Breast epithelium (tissue), 4 donors: ENCODE data around the gene ARFGAP1. TPM values are rescaled to one million over a fixed set of nuclear protein-coding genes. Genes with fewer than 3 reads are reported as not detected.

ENCODE experiments used
- DNase-seq, 2 donors: peaks; one replicate each; pipeline ENCODE4 v3.0.0-alpha.2; 2019; ENCODE audit warnings: low spot score in 2 of 2
- H3K27ac ChIP-seq, 2 donors: fragments of 200-600 bp; sonication (generic) in 1 of 2; one replicate each; pipeline ENCODE4 v1.5.1; 2016 to 2019; ENCODE audit warnings: mild to moderate bottlenecking in 1 of 2
- H3K27me3 ChIP-seq, 2 donors: fragments of 200-600 bp; sonication (generic) in 1 of 2; one replicate each; pipeline versions ENCODE4 v1.5.1 to v1.6.0; 2017 to 2019; ENCODE audit warnings: control low read depth in 1 of 2, mild to moderate bottlenecking in 1 of 2
- H3K36me3 ChIP-seq: fragments of 200-600 bp; one replicate; pipeline ENCODE4 v1.5.1; 2019
- H3K4me1 ChIP-seq, 2 donors: fragments of 200-600 bp; sonication (generic); one replicate each; pipeline ENCODE4 v1.5.1; 2016 to 2019; ENCODE audit warnings: control low read depth in 1 of 2
- H3K4me3 ChIP-seq, 3 donors: fragments of 200-600 bp; sonication (generic); 1 replicate in 2 of 3; 2 replicates in 1 of 3; pipeline ENCODE4 v1.5.1; 2016 to 2019; ENCODE audit warnings: mild to moderate bottlenecking in 3 of 3, moderate library complexity in 2 of 3
- H3K9me3 ChIP-seq, 2 donors: fragments of 200-600 bp; sonication (generic) in 1 of 2; one replicate each; pipeline ENCODE4 v1.5.1; 2016 to 2019; ENCODE audit warnings: control low read depth in 1 of 2
- POLR2A ChIP-seq: fragments of 450-650 bp; IDR thresholded peaks from one replicate; pipeline ENCODE4 v1.6.1; 2016; ENCODE audit warnings: antibody characterized with exemption, mild to moderate bottlenecking, moderate library complexity
- POLR2AphosphoS5 ChIP-seq, 3 donors: sonication (generic); formaldehyde crosslinking; IDR thresholded peaks; one replicate each; pipeline ENCODE4 v1.6.1; 2017; ENCODE audit warnings: antibody characterized with exemption in 3 of 3
- intact Hi-C: fragments of 100-400 bp; cut with DNase I; formaldehyde crosslinking; loops from one replicate; pipeline ENCODE4 v1.15.1; 2023; ENCODE audit warnings: low total_unique reads
- total RNA-seq, 3 donors: library from RNA; depleted of rRNA; stranded (reverse); fragments of >200 nt; gene quantifications; one replicate each; pipeline ENCODE4 v1.1.0, GENCODE V29; 2016
- TF ChIP-seq, protein P1 (sequence below), 3 donors: fragments of 450-650 bp; IDR thresholded peaks; one replicate each; pipeline ENCODE4 v1.5.1; 2016 to 2017; ENCODE audit warnings: antibody characterized with exemption in 3 of 3, mild to moderate bottlenecking in 3 of 3, moderate library complexity in 3 of 3

Gene ARFGAP1
- total RNA-seq, 3 donors from 2014 or later: 24.3 to 44.6 (median 38.2) TPM

DNA sequence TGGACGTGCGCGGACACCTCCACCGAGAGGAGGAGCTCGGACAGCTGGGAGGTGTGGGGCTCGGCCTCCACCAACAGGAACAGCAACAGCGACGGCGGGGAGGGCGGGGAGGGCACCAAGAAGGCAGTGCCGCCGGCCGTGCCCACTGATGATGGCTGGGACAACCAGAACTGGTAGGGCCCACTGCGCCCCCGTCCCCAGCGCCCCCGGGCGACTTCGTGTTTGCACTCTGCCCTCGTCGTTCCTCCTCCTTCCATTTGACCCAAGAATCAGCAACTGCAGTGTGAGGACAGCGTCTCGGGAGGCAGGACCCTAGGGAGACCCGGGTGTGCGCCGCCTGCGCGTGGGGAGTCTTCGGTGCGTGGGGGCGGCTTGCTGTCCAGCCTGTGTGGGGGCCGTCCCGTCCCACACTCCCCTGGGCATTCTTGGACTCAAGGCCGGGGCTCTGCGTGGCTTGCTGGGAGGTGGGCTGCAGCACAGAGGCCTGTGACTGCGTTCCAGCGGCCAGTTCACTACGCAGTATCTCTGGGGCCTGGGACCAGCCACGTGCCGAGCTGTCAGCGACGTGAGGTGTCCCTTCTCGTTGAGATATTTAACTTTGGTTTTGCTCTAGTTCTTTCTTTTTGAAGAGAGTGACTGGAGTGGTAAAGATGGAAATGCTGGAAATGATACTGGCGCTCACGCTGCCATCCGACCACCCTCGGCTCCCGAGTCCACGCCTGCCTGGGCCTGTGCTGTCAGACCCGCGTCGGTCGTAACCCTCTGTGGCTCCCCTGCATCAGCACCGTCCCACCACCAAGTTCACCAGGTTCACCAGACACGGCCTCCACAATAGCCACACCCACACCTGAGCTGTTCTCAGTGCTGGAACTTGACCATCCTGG is 15.3 kb downstream of the ARFGAP1 start:
- no peaks in the 10 kb centered on the region for H3K9me3 ChIP-seq
- H3K36me3 ChIP-seq: no peaks in the 10 kb centered on the region
- no peak for DNase-seq
- intact Hi-C loops: no loop called here
- H3K27ac ChIP-seq: no peak overlapping the region
- no peaks in the 10 kb centered on the region for H3K4me1 ChIP-seq
- H3K27me3 ChIP-seq: peaks cover 0 to 4% of the 10 kb centered on the region in 2 donors
- H3K4me3 ChIP-seq: no peak overlapping the region
- TF ChIP-seq, protein P1, sequence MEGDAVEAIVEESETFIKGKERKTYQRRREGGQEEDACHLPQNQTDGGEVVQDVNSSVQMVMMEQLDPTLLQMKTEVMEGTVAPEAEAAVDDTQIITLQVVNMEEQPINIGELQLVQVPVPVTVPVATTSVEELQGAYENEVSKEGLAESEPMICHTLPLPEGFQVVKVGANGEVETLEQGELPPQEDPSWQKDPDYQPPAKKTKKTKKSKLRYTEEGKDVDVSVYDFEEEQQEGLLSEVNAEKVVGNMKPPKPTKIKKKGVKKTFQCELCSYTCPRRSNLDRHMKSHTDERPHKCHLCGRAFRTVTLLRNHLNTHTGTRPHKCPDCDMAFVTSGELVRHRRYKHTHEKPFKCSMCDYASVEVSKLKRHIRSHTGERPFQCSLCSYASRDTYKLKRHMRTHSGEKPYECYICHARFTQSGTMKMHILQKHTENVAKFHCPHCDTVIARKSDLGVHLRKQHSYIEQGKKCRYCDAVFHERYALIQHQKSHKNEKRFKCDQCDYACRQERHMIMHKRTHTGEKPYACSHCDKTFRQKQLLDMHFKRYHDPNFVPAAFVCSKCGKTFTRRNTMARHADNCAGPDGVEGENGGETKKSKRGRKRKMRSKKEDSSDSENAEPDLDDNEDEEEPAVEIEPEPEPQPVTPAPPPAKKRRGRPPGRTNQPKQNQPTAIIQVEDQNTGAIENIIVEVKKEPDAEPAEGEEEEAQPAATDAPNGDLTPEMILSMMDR (IDR thresholded peaks at IDR 0.05): no peak
- no peak for TF ChIP-seq POLR2A
- no peak for TF ChIP-seq POLR2AphosphoS5 (IDR thresholded peaks at IDR 0.05)

DNA sequence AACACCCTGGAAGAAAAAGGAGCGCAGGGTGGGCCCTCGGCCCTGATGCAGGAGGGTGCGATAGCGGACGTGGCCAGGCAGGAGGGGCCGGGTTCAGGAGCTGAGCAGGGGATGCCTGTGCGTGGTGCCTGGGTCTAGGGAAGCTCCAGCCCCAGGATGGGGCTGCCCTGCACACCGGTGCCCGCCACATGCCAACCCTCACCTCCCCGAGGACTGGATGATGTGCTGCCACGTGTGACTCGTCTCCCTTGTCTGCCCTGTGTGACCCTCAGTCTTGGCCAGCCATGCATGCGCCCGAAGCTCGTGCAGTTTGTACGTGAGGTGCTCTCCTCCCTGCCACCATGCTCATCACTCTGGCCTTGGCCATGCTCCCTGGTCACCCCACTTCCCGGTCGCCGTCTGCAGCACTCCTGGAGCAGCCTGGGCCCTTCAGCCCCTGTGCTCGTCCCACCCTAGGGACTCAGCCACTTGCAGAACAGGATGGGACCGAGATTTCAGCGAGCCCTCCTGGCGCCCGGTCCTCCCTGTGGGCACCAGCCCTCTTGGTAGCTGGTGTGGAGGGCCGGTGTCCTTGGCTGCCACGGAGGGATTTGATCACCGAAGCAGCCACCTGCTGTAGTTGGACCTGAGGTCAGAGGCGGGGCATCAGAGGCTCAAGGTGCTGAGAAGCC is 16.1 kb downstream of the ARFGAP1 start:
- Histone ChIP-seq H3K27ac (no peak overlapping the region), H3K4me3 (no peak overlapping the region), H3K27me3 (peaks cover 0 to 12% of the 10 kb centered on the region in 2 donors), H3K4me1 (no peaks in the 10 kb centered on the region), H3K36me3 (no peaks in the 10 kb centered on the region), H3K9me3 (no peaks in the 10 kb centered on the region)
- intact Hi-C loops: no loop called here
- TF ChIP-seq POLR2AphosphoS5 (IDR thresholded peaks at IDR 0.05) (no peak), POLR2A (no peak)
- TF ChIP-seq, protein P1 (IDR thresholded peaks at IDR 0.05): no peak
- DNase-seq: no peak

DNA sequence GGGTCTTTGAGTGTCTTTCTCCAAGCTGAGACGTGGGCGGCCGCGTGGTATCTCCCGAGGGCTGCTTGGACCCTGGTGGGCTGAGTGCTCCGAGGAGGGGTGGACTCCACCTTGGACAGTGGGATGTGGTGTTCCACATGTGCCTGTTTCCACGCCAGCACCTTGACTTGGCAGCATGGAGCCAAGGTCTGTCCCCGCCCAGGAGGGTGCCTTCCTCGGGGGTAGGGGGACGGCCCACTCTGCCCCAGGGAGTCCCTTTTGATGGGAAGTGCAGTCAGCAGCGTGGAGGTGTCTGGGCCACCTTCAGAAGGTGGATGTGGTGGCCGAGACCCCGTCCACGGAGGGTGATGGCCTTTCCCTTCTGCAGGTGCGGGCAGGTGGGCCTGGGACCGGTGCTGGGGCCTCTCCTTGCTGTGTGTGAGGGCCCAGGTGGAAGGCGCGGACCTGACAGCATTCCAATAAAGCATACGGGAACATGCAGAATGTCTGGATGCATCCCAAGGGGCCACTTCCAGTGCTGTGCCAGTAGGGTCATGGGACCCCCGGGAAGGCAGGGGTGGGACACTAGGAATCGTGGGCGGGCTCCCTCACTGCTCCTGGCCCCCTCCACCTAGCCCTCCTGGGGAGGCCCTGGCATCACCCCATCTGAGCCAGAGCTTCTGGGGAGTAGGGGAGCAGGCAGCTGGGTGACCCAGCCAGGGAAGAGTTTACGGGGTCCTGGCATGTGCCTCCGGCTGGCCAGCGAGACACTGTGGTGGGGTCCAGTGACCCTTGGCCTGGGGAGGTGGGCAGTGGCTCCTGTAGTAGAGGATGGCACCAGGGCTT is 16.9 kb downstream of the ARFGAP1 start:
- no peak overlapping the region for H3K4me3 ChIP-seq
- TF ChIP-seq POLR2A (no peak), POLR2AphosphoS5 (IDR thresholded peaks at IDR 0.05) (no peak)
- TF ChIP-seq, protein P1 (IDR thresholded peaks at IDR 0.05): no peak
- intact Hi-C loops: no loop called here
- no peaks in the 10 kb centered on the region for H3K36me3 ChIP-seq
- H3K27me3 ChIP-seq: peaks cover 0 to 19% of the 10 kb centered on the region in 2 donors
- H3K9me3 ChIP-seq: no peaks in the 10 kb centered on the region
- H3K4me1 ChIP-seq: no peaks in the 10 kb centered on the region
- no peak for DNase-seq
- H3K27ac ChIP-seq: no peak overlapping the region

DNA sequence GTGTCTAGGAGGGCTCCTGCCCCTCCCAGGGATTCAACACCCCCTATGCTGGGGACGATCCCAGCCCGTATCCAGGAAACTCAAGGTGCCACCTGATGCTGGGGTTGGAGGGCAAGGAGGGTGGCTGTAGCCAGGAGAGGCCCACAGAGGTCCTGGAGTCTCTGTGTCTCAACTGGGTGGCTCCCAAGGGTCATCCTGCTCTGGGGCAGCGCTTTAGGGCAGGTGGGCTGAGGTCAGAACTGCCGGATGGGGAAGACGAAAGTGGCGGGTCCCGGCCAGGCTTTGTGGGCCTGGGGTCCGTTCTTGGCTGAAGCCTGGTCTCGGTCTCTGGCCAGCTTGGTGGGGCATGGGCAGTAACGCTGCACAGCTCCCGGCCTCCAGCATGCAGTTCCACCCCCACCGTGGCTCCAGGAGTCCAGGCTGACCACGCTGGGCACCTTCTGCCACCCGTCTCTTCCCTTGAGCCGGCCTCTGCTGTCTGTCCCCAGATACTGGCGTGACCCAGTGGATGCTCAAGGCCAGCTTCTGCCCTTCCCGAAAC is 17.6 kb downstream of the ARFGAP1 start:
- H3K4me3 ChIP-seq: no peak overlapping the region
- TF ChIP-seq, protein P1 (IDR thresholded peaks at IDR 0.05): no peak
- TF ChIP-seq POLR2A: no peak
- no peak for TF ChIP-seq POLR2AphosphoS5 (IDR thresholded peaks at IDR 0.05)
- H3K27ac ChIP-seq: no peak overlapping the region
- H3K9me3 ChIP-seq: no peaks in the 10 kb centered on the region
- H3K36me3 ChIP-seq: no peaks in the 10 kb centered on the region
- H3K4me1 ChIP-seq: no peaks in the 10 kb centered on the region
- intact Hi-C loops: no loop called here
- no peak for DNase-seq
- H3K27me3 ChIP-seq: peaks cover 0 to 26% of the 10 kb centered on the region in 2 donors
